GM21381 (cell line): ENCODE data around the gene TTLL9.

Experiments used
- ATAC-seq: cut with Tn5 transposase; IDR thresholded peaks from one replicate; pipeline ENCODE4 v1.9.1; 2021; ENCODE audit warnings: mild to moderate bottlenecking, moderate library complexity; ENCODE audit not compliant: unreplicated experiment

Gene TTLL9

GRCh38 chr20:31936420-31936819 is 66.0 kb downstream of the TTLL9 start:
- ATAC-seq: no peak

- ATAC-seq: no peak
Observed at GRCh38 chr20:31937820-31938219, 67.4 kb downstream of the TTLL9 start.

- no peak for ATAC-seq
Observed at GRCh38 chr20:31939661-31940060, 69.2 kb downstream of the TTLL9 start.

- no peak for ATAC-seq
Observed at GRCh38 chr20:31943052-31943471, 72.6 kb downstream of the TTLL9 start.

GRCh38 chr20:31945319-31945718 is 74.9 kb downstream of the TTLL9 start:
- ATAC-seq: no peak

GRCh38 chr20:31945785-31946184 is 75.4 kb downstream of the TTLL9 start:
- ATAC-seq: no peak

GRCh38 chr20:31948008-31948407 is 77.6 kb downstream of the TTLL9 start:
- no peak for ATAC-seq

GRCh38 chr20:31949877-31950646 is 79.6 kb downstream of the TTLL9 start:
- ATAC-seq: no peak

- ATAC-seq: no peak
Observed at GRCh38 chr20:31951203-31951529, 80.7 kb downstream of the TTLL9 start.

GRCh38 chr20:31951530-31952453 is 81.4 kb downstream of the TTLL9 start, which contains the start of gene PDRG1:
Gene PDRG1, minus strand, starts transcription at chr20:31952046. Its CDS starts 85 bp downstream, at chr20:31951961.
- ATAC-seq: peak; percentile 92

GRCh38 chr20:31953556-31954148 is 83.2 kb downstream of the TTLL9 start:
- no peak for ATAC-seq

- ATAC-seq: no peak
Observed at GRCh38 chr20:31954500-31954899, 84.1 kb downstream of the TTLL9 start.

- ATAC-seq: no peak
Observed at GRCh38 chr20:31956556-31957526, 86.4 kb downstream of the TTLL9 start.

- no peak for ATAC-seq
Observed at GRCh38 chr20:31962761-31963160, 92.3 kb downstream of the TTLL9 start.

- ATAC-seq: no peak
Observed at GRCh38 chr20:31963889-31964288, 93.5 kb downstream of the TTLL9 start.

- no peak for ATAC-seq
Observed at GRCh38 chr20:31966991-31967655, 96.7 kb downstream of the TTLL9 start.

- no peak for ATAC-seq
Observed at GRCh38 chr20:31967830-31968249, 97.4 kb downstream of the TTLL9 start, which contains the start of gene XKR7. Gene XKR7, plus strand, starts transcription at chr20:31968151. Its CDS starts 25 bp downstream, at chr20:31968176.

- no peak for ATAC-seq
Observed at GRCh38 chr20:31968291-31969126, 98.1 kb downstream of the TTLL9 start.

- no peak for ATAC-seq
Observed at GRCh38 chr20:31969991-31970390, 99.6 kb downstream of the TTLL9 start.
